SHP77 treated with DMSO at 0.1 percent for 48 hours (cell line): ENCODE data around the gene FCHO1.
A peak's percentile ranks its signal among the peaks of the same experiment; 100 is the strongest.
"Not testable (repeated sequence)": the region's sequence is repeated elsewhere in the genome, so short reads cannot be mapped to it uniquely, and the experiment has no call there.

Experiments
- DNase-seq: peaks from one replicate; lab custom pipeline; 2025; lab: John Stamatoyannopoulos, UW

Gene FCHO1

GRCh38 chr19:17795495-17795856 is 44.2 kb downstream of the FCHO1 start:
- no peak for DNase-seq

- DNase-seq = no peak
Observed at GRCh38 chr19:17796013-17796837, 44.9 kb downstream of the FCHO1 start.

DNA sequence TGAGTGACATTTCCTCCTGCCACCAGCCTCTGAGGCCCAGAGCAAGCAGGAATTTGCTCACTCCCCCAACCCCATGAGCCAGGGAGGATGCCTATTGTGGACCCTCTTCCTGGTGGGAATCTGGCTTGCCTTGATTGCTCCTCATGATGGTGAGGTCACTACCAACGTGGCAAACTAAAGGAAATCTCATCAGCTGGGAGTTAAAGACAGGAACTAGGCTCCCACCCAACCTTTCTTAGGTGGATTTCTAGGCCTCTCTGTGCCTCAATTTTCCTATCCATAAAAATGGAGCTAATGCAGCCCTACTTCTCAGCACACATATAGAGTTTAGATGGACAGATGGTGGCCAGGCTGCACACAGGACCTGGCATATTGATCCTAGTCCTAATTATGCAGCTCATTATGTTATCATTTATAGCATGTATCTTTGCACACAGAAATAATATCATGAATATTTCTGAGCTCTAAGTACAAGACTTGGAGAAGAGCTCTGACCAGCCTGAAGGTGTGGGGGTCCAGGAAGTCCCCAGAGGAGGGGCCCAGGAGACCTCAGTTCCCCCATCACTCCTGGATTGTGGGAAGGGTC is 45.7 kb downstream of the FCHO1 start:
- DNase-seq = no peak

DNA sequence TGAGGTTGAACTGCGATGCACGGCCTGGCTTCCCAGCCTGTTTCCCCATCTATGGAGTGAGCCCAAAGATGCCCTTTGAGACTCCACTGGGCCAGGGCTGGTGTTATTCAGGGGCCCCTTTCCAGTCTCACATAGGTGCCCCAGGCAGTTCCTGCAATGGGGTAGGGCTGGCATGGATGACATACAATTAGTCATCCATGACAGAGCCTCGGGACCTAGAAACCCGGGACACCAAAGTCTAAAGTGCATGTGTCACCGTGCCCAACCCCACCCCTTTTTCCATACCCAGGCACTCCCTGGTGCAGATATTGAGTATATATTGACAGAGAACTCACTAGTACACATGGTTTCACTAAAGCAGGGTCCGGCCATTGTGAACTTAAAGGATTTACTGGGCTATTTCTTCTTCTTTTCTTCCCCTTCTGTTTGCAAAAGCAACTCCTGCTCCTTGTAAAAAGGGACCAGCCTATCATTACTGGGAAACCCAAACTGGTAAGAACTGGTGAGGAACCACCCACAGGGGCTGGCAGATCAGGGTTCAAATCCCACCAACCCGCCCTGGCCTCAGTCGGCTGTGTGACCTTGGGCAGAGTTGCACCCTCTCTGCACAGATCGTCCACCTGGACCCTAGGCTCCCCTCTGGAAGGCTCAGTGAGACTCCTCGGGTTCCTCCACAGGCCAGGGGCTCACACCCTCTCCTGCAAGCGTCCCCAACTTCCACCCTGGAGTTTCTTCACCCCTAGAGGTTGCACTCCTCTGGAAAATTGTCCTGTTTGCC is 46.3 kb downstream of the FCHO1 start:
- DNase-seq = no peak

DNA sequence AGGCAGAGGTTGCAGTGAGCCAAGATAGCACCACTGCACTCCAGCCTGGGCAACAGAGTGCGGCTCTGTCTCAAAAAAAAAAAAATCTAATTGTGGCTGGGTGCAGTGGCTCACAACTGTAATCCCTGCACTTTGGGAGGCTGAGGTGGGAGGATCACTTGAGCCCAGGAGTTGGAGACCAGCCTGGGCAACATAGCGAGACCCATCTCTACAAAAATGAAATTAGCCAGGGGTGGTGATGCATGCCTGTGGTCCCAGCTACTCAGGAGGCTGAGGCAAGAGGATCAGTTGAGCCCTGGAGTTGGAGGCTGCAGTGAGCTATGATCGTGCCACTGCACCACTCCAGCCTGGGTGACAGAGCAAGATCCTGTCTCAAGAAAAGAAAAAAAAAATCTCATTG is 47.3 kb downstream of the FCHO1 start:
- DNase-seq = not testable (repeated sequence)

- no peak for DNase-seq
Observed at GRCh38 chr19:17802137-17802858, 51.0 kb downstream of the FCHO1 start.

GRCh38 chr19:17803264-17803896 is 52.1 kb downstream of the FCHO1 start:
- no peak for DNase-seq

GRCh38 chr19:17805427-17805826 is 54.1 kb downstream of the FCHO1 start:
- no peak for DNase-seq

- DNase-seq = no peak
Observed at GRCh38 chr19:17806945-17807344, 55.7 kb downstream of the FCHO1 start.

GRCh38 chr19:17807731-17808316 is 56.5 kb downstream of the FCHO1 start:
- no peak for DNase-seq

DNA sequence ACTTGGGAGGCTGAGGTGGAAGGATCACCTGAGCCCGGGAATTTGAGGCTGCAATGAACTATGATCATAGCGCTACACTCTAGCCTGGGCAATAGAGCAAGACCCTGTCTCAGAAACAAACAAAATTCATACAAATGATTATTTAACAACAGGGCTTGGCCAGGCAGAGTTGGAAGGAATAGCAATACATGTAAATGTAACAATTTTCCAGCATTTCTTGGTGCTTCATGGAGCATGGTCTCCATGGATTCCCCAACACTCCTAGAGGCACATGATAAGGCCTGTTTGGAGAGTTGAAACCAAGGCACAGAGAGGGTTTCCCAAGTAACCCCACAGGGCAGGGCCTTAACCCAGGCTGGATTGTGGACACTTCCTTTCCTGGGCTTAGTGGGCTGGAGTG is 59.8 kb downstream of the FCHO1 start:
- no peak for DNase-seq

GRCh38 chr19:17811681-17812080 is 60.4 kb downstream of the FCHO1 start:
- DNase-seq = no peak

DNA sequence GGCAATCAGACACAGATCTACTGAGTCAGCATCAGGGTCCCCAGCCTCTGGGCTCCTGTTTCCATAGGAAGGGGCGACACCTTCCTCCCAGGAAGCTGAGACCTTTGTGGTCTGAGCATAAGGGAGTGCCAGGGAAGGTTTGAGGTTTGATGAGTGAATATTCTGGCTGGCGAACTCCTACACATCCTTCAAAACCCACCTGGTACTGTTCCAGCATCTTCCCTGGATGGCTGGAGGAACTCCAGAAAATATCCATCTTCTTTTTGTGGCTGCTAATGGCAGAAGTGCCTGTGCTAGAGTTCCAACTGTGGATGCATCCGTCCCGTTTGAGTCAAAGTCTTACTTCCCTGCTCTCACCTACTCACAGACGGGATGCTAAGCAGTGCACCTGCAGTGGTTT is 60.8 kb downstream of the FCHO1 start:
- no peak for DNase-seq

- DNase-seq = no peak
Observed at GRCh38 chr19:17817668-17818363, 66.5 kb downstream of the FCHO1 start.

DNA sequence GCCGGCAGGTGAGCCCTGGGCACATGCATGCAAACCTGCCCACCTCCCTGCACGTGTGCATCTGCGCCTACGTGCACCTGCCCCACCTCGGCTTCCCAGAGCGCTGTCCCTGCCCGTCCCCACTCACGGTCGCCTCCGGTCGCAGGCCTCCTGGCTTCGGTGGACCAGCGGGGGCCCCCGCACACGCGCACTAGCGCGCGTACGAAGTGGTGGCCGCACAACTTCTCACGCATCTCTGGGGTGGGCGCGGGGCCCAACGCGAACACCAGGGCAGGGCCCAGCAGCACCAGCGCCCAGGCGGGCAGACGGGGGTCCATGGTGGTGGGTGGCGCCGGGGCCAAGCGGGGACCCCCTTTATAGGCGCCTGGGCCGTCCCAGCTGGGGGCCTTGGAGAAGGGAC is 69.9 kb downstream of the FCHO1 start, which contains the start of gene INSL3:
TSS of gene INSL3 (minus strand) at position 330 of the 400 bp plus-strand sequence. CDS start at position 317, 13 bp downstream.
- DNase-seq = no peak

- DNase-seq = no peak
Observed at GRCh38 chr19:17824339-17824738, 73.1 kb downstream of the FCHO1 start.

DNA sequence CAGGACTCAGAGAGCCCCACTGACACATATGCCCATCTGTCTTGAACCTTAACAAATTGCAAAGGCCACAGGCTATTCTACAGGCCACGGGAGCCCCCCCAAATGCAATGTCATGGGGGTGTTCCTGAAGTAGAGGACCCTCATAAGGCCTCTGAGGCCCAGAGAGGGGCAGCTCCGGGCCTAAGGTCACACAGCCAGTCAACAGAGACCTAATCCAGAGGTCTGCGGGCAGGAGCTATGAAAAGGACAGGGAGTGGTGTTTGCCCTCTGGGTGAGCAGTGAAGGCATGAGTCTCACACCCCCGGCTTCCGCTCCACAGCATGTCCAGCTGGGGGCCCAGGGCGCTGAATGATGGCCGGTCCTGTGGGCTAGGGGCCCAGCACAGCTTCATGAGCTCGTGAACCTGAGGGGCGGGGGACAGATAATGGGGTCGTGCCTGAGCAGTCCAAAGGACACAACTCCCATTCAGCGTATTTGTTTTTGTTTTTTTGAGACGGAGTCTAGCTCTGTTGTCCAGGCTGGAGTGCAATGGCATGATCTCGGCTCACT is 75.3 kb downstream of the FCHO1 start:
- DNase-seq = no peak

DNA sequence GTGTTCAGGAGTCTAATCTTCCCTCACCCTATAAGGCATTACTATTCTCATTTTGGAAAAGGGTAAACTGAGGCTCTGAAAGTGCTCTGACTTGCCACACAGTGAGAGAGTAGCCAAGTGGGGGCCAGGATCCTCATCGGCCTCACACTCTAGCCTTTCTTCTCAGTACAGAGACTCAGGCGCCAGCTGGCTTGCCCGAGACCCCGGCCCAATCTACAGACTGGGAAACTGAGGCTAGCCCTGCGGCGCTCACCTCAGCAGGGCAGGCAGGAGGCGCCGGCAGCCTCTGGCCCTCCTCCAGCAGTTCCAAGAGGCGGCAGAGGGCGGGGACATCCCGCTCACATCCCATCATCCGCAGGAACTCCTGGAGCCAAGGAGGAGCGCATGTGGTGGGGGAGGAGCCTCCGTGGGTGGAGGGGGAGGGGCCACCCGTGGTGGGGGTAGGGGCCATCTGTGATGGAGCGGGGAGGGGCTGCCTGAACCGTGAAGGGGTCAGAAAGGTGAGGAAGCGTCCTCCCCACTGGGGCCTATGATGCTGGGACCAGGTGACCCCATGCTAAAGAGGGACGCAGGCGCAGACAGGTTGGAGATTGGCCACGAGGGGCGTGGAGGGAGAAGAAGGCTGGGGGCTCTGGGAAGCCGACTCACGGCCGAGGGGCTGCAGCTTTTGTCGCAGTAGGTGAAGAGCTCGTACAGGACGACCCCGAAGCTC is 78.7 kb downstream of the FCHO1 start:
- DNase-seq = peak; percentile 43

GRCh38 chr19:17830567-17831418 is 79.5 kb downstream of the FCHO1 start:
- peak; percentile 46 for DNase-seq
